Colonic mucosa (tissue), 4 donors: Measurements from ENCODE around the gene TBC1D5. TPM values are rescaled to one million over a fixed set of nuclear protein-coding genes. Genes with fewer than 3 reads are reported as not detected.
"Not testable (repeated sequence)": the region's sequence is repeated elsewhere in the genome, so short reads cannot be mapped to it uniquely, and the experiment has no call there.

Source experiments
- DNase-seq: peaks from one replicate; pipeline ENCODE4 v3.0.0-alpha.2; 2020
- H3K27ac ChIP-seq: fragments of 200-600 bp; one replicate; pipeline ENCODE4 v1.8.0; 2021
- H3K27me3 ChIP-seq: fragments of 200-600 bp; one replicate; pipeline ENCODE4 v1.8.0; 2021
- H3K36me3 ChIP-seq: fragments of 200-600 bp; one replicate; pipeline ENCODE4 v1.8.0; 2021
- H3K4me1 ChIP-seq: fragments of 200-600 bp; one replicate; pipeline ENCODE4 v1.8.0; 2021; ENCODE audit warnings: mild to moderate bottlenecking
- H3K4me3 ChIP-seq: fragments of 200-600 bp; one replicate; pipeline ENCODE4 v1.8.0; 2021
- H3K9ac ChIP-seq, 2 donors: one replicate each; pipeline ENCODE4 v1.7.0; 2013; ENCODE audit warnings: control low read depth in 2 of 2, low read depth in 2 of 2, low read length in 2 of 2
- H3K9me3 ChIP-seq: fragments of 200-600 bp; one replicate; pipeline ENCODE4 v1.8.0; 2021
- intact Hi-C: fragments of 100-400 bp; cut with DNase I; formaldehyde crosslinking; loops from one replicate; pipeline ENCODE4 v1.14.1; 2022
- total RNA-seq, 2 donors: library from RNA; stranded (reverse); fragmentation: NEBNext Ultra II Directional in 1 of 2; extraction: Animal tissue kit (Norgen Biotek cat#: 25700) in 1 of 2; gene quantifications; one replicate each; pipeline ENCODE4 v1.2.1, GENCODE V29; 2021
- TF ChIP-seq, protein P1 (sequence below): fragments of 200-600 bp; IDR thresholded peaks from one replicate; pipeline ENCODE4 v1.8.0; 2022; ENCODE audit warnings: antibody characterized with exemption, mild to moderate bottlenecking
- donor health status: healthy.
- donor health status: DM: no; HTN: no; CAD: no.
- donor health status: DM: no; HTN: no; CAD: no.

TBC1D5 gene
- total RNA-seq, 2 donors from 2014 or later, result 29.9 to 31.2 TPM

DNA sequence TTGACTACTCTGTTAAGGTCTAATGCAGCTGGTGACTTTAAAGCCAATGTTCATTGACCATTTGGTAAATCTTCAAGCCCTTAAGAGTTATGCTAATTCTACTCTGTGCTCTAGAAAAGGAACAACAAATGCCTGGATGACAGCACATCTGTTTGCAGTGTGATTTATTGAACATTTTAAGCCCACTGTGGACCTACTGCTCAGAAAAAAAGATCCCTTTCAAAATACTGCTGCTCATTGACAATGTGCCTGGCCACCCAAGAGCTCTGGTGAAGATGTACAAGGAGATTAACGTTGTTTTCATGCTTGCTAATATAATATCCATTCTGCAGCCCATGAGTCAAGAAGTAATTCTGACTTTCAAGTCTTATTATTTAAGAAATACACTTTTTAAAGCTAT, 110.8 kb downstream of the TBC1D5 start:
- Histone ChIP-seq H3K9ac (no peak overlapping the region), H3K9me3 (no peaks in the 10 kb centered on the region), H3K4me3 (no peak overlapping the region), H3K27me3 (no peaks in the 10 kb centered on the region), H3K4me1 (no peaks in the 10 kb centered on the region), H3K27ac (no peak overlapping the region), H3K36me3 (no peaks in the 10 kb centered on the region)
- DNase-seq, result no peak
- intact Hi-C loops, result no loop called here
- TF ChIP-seq, protein P1, sequence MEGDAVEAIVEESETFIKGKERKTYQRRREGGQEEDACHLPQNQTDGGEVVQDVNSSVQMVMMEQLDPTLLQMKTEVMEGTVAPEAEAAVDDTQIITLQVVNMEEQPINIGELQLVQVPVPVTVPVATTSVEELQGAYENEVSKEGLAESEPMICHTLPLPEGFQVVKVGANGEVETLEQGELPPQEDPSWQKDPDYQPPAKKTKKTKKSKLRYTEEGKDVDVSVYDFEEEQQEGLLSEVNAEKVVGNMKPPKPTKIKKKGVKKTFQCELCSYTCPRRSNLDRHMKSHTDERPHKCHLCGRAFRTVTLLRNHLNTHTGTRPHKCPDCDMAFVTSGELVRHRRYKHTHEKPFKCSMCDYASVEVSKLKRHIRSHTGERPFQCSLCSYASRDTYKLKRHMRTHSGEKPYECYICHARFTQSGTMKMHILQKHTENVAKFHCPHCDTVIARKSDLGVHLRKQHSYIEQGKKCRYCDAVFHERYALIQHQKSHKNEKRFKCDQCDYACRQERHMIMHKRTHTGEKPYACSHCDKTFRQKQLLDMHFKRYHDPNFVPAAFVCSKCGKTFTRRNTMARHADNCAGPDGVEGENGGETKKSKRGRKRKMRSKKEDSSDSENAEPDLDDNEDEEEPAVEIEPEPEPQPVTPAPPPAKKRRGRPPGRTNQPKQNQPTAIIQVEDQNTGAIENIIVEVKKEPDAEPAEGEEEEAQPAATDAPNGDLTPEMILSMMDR, result no peak

DNA sequence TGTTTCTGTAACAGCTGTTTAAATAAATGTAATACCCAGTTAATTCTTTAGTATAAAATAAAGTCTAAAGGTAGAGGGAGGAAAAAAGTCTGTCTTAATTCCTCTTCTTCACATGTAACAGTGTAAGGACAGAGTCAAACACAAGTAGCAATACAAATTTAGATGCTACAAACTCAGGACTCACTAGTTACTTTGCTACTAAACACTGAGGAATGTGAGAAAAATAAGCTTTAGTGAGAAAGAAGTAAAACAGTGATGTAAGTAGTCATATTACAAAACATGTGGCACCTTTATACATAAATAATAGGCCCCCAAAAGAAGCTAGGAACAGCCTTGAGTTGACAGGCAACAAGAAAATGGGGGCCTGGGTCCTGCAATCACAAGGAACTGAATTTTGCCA, 113.0 kb downstream of the TBC1D5 start:
- intact Hi-C loops, result no loop called here
- TF ChIP-seq, protein P1, result no peak
- H3K36me3 ChIP-seq, result no peaks in the 10 kb centered on the region

DNA sequence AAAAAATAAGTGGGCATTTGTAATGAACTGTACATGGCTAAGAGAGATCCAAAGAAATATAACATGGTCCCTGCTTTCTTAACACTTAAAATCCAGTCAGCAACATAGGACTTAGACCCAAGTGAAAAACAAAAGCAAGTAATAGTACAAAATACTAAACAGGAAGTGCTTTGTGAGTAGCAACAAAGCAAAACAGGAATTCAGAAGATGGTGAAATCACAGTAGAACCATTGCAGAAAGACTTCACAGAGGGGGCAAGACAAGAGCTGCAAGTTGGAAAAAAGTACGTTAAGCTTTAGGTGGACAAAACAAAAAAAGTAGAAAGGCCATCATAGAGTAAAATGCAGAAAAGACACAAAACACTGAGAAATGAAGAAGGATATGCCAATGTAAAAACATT, 116.0 kb downstream of the TBC1D5 start:
- no peak overlapping the region for H3K27ac ChIP-seq
- intact Hi-C loops, result no loop called here
- TF ChIP-seq, protein P1, result no peak

More for the DNA sequence above, 113.0 kb downstream of the TBC1D5 start:
- Histone ChIP-seq H3K9me3 (no peaks in the 10 kb centered on the region), H3K4me1 (no peaks in the 10 kb centered on the region), H3K9ac (no peak overlapping the region), H3K27me3 (no peaks in the 10 kb centered on the region), H3K27ac (no peak overlapping the region), H3K4me3 (no peak overlapping the region)
- no peak for DNase-seq

DNA sequence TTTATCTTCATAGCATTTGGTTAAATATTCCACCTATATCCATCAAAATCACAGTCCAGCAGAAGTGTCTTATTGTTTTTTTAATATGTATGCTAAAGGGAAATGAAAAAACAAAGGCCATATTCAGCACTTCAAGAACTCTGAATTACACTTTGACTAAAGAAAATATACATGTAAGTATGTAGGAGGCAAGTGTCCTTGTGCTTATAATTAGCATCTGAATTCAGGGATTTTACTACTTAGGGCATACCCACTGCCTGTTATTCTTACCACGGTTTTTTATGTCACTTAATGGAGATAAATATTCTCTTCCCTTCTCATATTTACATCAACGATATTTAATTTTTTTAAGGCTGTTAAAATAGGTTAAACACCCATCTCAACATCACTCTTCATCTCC, 117.3 kb downstream of the TBC1D5 start:
- DNase-seq, result no peak
- Histone ChIP-seq H3K4me1 (no peaks in the 10 kb centered on the region), H3K9ac (no peak overlapping the region), H3K27ac (no peak overlapping the region), H3K27me3 (no peaks in the 10 kb centered on the region), H3K36me3 (no peaks in the 10 kb centered on the region), H3K9me3 (no peaks in the 10 kb centered on the region), H3K4me3 (no peak overlapping the region)
- intact Hi-C loops, result no loop called here
- TF ChIP-seq, protein P1, result no peak

More for the DNA sequence above, 116.0 kb downstream of the TBC1D5 start:
- H3K4me1 ChIP-seq, result no peaks in the 10 kb centered on the region
- H3K9me3 ChIP-seq, result no peaks in the 10 kb centered on the region
- no peaks in the 10 kb centered on the region for H3K27me3 ChIP-seq
- no peak overlapping the region for H3K4me3 ChIP-seq
- H3K36me3 ChIP-seq, result no peaks in the 10 kb centered on the region
- H3K9ac ChIP-seq, result no peak overlapping the region
- DNase-seq, result no peak

DNA sequence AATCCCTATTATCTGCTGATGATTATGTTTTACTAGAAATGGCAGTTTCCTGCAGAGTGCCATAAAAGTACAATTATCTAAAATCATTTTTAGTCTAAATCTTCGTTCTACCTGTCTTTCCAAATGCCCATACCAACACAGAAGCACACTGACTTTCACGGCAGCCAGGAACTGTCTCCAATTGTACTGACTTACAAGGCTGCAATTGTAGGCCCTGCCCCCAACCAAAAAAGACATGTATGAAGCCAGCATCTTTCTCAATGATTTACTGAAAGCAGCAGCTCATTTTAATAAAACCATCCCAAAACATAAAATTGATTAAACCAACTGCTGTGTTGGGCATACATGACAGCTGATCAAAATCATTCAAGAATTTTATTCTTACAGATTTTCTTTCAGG, 119.0 kb downstream of the TBC1D5 start:
- Histone ChIP-seq H3K27ac (no peak overlapping the region), H3K9ac (no peak overlapping the region), H3K4me3 (no peak overlapping the region), H3K27me3 (no peaks in the 10 kb centered on the region), H3K4me1 (no peaks in the 10 kb centered on the region), H3K36me3 (no peaks in the 10 kb centered on the region), H3K9me3 (no peaks in the 10 kb centered on the region)
- TF ChIP-seq, protein P1, result no peak
- no peak for DNase-seq
- intact Hi-C loops, result no loop called here

DNA sequence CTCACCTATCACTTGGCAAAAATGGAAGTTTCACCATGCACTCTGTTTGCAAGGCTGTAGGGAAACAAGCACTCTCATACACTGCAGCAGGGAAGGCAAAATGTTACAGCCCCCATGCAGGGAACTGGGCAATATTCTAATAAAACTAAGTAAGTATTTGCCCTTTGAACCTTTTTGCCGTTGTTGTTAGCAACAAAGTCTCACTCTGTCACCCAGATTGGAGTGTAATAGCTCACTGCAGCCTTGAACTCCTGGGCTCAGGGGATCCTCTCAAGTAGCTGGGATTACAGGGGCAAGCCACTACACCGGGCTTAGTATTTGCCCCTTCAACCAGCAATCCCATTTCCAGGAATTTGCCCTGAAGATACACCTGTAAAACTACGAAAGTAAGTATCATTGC, 122.5 kb downstream of the TBC1D5 start:
- DNase-seq, result no peak
- Histone ChIP-seq H3K9me3 (no peaks in the 10 kb centered on the region), H3K4me3 (no peak overlapping the region), H3K4me1 (no peaks in the 10 kb centered on the region), H3K36me3 (no peaks in the 10 kb centered on the region), H3K27ac (no peak overlapping the region), H3K9ac (no peak overlapping the region), H3K27me3 (no peaks in the 10 kb centered on the region)
- TF ChIP-seq, protein P1, result no peak
- intact Hi-C loops, result no loop called here

DNA sequence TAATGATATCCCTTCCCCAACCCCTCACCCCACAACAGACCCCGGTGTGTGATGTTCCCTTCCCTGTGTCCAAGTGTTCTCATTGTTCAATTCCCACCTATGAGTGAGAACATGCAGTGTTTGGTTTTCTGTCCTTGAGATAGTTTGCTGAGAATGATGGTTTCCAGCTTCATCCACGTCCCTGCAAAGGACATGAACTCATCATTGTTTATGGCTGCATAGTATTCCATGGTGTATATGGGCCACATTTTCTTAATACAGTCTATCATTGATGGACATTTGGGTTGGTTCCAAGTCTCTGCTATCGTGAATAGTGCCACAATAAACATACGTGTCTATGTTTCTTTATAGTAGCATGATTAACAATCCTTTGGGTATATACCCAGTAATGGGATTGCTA, 129.4 kb downstream of the TBC1D5 start:
- H3K27ac ChIP-seq, H3K4me3 ChIP-seq, H3K36me3 ChIP-seq, DNase-seq, intact Hi-C loops, H3K27me3 ChIP-seq, H3K4me1 ChIP-seq, H3K9ac ChIP-seq, H3K9me3 ChIP-seq: not testable (repeated sequence)
